ENCODE results near the gene WIF1.

Gene WIF1

DNA sequence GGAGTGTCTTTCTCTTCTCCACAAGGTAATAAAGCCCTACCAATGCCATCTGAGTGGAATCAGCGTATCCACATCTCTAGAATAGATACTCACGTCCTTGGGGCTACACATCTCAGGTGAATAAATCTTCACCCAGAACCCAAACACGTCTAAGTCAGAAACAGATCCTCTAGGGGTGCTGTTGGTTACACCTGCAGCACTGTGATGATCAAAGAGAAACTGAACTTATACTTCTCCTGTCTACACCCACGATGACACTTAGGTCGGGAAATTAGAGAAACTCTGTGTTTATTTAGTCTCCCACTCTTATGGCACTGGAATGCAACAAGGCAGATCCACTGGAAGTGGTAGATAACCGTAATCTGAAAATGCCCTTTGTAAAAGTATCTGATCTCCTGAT is 46.2 kb downstream of the WIF1 start:
- no peaks in the 10 kb centered on the region for H4K20me1 ChIP-seq (ENCODE audit: insufficient read depth, low read length, poor library complexity, severe bottlenecking)
- H3K9me2 ChIP-seq (replicated peaks; ENCODE audit: low read depth, low read length): no peaks in the 10 kb centered on the region
- no peaks in the 10 kb centered on the region for H3F3A ChIP-seq (ENCODE audit: low read depth)
- H3K79me2 ChIP-seq (ENCODE audit: insufficient read depth, low read length): no peaks in the 10 kb centered on the region
- H3K27me3 ChIP-seq (ENCODE audit: insufficient read depth, low read length, poor library complexity, severe bottlenecking): no peaks in the 10 kb centered on the region
- H3K9ac ChIP-seq (ENCODE audit: low read depth, low read length, poor library complexity, severe bottlenecking): no peak overlapping the region
- peaks cover 13% of the 10 kb centered on the region for H3K4me1 ChIP-seq (ENCODE audit: insufficient read depth, low read length, poor library complexity, severe bottlenecking)
- no peak overlapping the region for H3K4me2 ChIP-seq (ENCODE audit: low read depth, low read length, poor library complexity, severe bottlenecking)
- no peak overlapping the region for H3K4me3 ChIP-seq (ENCODE audit: low read length, poor library complexity, severe bottlenecking)
- no peak for TF ChIP-seq EZH2phosphoT487 (IDR thresholded peaks at IDR 0.05; ENCODE audit: borderline replicate concordance)
- TF ChIP-seq, protein P1, sequence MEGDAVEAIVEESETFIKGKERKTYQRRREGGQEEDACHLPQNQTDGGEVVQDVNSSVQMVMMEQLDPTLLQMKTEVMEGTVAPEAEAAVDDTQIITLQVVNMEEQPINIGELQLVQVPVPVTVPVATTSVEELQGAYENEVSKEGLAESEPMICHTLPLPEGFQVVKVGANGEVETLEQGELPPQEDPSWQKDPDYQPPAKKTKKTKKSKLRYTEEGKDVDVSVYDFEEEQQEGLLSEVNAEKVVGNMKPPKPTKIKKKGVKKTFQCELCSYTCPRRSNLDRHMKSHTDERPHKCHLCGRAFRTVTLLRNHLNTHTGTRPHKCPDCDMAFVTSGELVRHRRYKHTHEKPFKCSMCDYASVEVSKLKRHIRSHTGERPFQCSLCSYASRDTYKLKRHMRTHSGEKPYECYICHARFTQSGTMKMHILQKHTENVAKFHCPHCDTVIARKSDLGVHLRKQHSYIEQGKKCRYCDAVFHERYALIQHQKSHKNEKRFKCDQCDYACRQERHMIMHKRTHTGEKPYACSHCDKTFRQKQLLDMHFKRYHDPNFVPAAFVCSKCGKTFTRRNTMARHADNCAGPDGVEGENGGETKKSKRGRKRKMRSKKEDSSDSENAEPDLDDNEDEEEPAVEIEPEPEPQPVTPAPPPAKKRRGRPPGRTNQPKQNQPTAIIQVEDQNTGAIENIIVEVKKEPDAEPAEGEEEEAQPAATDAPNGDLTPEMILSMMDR (conservative IDR thresholded peaks at IDR 0.05; ENCODE audit: low read length): peak; percentile 50
- no peaks in the 10 kb centered on the region for H3K9me3 ChIP-seq (ENCODE audit: insufficient read depth, low read depth, low read length)
- no peaks in the 10 kb centered on the region for H3K36me3 ChIP-seq (ENCODE audit: insufficient read depth, low read length)
- no peak overlapping the region for H2AFZ ChIP-seq (ENCODE audit: low read length)

DNA sequence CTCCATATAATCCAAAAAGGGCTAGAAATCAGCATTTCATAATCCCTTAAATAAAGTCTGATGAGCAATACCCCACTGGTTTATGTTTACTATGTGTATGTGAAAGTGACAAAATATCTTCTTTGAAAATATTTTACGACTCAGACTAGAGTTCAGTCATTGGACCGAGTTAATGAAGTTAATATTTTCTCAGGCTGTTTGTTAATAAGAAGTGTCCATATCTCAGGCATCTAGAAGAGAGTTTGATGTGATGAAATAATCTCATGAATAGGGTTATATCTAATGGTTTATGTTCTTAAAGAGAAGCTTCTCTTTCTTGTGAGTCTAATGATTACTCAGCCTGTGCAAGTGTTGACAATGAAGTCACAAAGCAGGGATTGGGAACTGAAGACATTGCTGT is 51.8 kb downstream of the WIF1 start:
- no peak for TF ChIP-seq EZH2phosphoT487 (IDR thresholded peaks at IDR 0.05; ENCODE audit: borderline replicate concordance)
- TF ChIP-seq, protein P1 (conservative IDR thresholded peaks at IDR 0.05; ENCODE audit: low read length): no peak
- Histone ChIP-seq H3K9me3 (ENCODE audit: insufficient read depth, low read depth, low read length) (no peaks in the 10 kb centered on the region), H3K4me2 (ENCODE audit: low read depth, low read length, poor library complexity, severe bottlenecking) (no peak overlapping the region), H3K27me3 (ENCODE audit: insufficient read depth, low read length, poor library complexity, severe bottlenecking) (no peaks in the 10 kb centered on the region), H3K9me2 (replicated peaks; ENCODE audit: low read depth, low read length) (no peaks in the 10 kb centered on the region), H2AFZ (ENCODE audit: low read length) (no peak overlapping the region), H3F3A (ENCODE audit: low read depth) (no peaks in the 10 kb centered on the region), H3K9ac (ENCODE audit: low read depth, low read length, poor library complexity, severe bottlenecking) (no peak overlapping the region), H3K79me2 (ENCODE audit: insufficient read depth, low read length) (no peaks in the 10 kb centered on the region), H4K20me1 (ENCODE audit: insufficient read depth, low read length, poor library complexity, severe bottlenecking) (no peaks in the 10 kb centered on the region), H3K36me3 (ENCODE audit: insufficient read depth, low read length) (no peaks in the 10 kb centered on the region), H3K4me1 (ENCODE audit: insufficient read depth, low read length, poor library complexity, severe bottlenecking) (peaks cover 13% of the 10 kb centered on the region), H3K4me3 (ENCODE audit: low read length, poor library complexity, severe bottlenecking) (no peak overlapping the region)

DNA sequence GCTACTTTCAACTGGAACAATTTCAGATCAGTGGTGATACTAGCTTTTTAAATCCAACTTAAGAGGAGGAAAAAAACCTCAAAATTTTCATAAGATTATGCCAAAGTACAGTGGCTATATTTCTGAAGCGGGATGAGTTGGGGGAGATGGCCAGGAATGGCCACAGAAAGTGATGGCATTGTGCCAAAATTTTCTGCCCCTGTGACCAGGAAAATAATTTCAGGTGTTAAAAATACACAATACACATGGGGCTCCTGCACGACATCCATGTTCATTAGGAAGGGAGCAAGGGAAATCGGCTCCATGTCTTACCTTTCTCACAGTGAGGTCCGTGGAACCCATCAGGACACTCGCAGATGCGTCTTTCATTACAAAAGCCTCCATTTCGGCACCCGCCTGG is 53.7 kb downstream of the WIF1 start:
- Histone ChIP-seq H3F3A (ENCODE audit: low read depth) (no peaks in the 10 kb centered on the region), H3K4me3 (ENCODE audit: low read length, poor library complexity, severe bottlenecking) (no peak overlapping the region), H3K9me3 (ENCODE audit: insufficient read depth, low read depth, low read length) (no peaks in the 10 kb centered on the region), H4K20me1 (ENCODE audit: insufficient read depth, low read length, poor library complexity, severe bottlenecking) (no peaks in the 10 kb centered on the region), H3K9ac (ENCODE audit: low read depth, low read length, poor library complexity, severe bottlenecking) (no peak overlapping the region), H3K4me1 (ENCODE audit: insufficient read depth, low read length, poor library complexity, severe bottlenecking) (no peaks in the 10 kb centered on the region), H3K9me2 (replicated peaks; ENCODE audit: low read depth, low read length) (no peaks in the 10 kb centered on the region), H3K4me2 (ENCODE audit: low read depth, low read length, poor library complexity, severe bottlenecking) (no peak overlapping the region), H2AFZ (ENCODE audit: low read length) (no peak overlapping the region), H3K27me3 (ENCODE audit: insufficient read depth, low read length, poor library complexity, severe bottlenecking) (no peaks in the 10 kb centered on the region), H3K36me3 (ENCODE audit: insufficient read depth, low read length) (no peaks in the 10 kb centered on the region), H3K79me2 (ENCODE audit: insufficient read depth, low read length) (no peaks in the 10 kb centered on the region)
- TF ChIP-seq, protein P1 (conservative IDR thresholded peaks at IDR 0.05; ENCODE audit: low read length): no peak
- no peak for TF ChIP-seq EZH2phosphoT487 (IDR thresholded peaks at IDR 0.05; ENCODE audit: borderline replicate concordance)
